ENCODE data around the gene CFDP1.
A peak's percentile ranks its signal among the peaks of the same experiment; 100 is the strongest.

Gene CFDP1

GRCh38 chr16:75319513-75320411 is 113.5 kb downstream of the CFDP1 start:
- H3K27ac ChIP-seq: no peak overlapping the region
- no peak overlapping the region for H3K9ac ChIP-seq
- no peak for TF ChIP-seq Cebpa-rat (IDR thresholded peaks at IDR 0.05)
- H3K4me1 ChIP-seq: peaks cover 19 to 34% (median 29%) of the 10 kb centered on the region in 10 experiments
- no peaks in the 10 kb centered on the region for H3K9me3 ChIP-seq (replicated peaks in 1 of 11)
- peak overlapping the region; percentile 32 to 73 (median 62) for H3K4me2 ChIP-seq
- peaks cover 4 to 100% (median 52%) of the 10 kb centered on the region in 11 experiments; a peak in 16 of 22 replicates for H3K27me3 ChIP-seq
- H3K4me3 ChIP-seq: no peak overlapping the region
- peaks cover 73 to 100% (median 93%) of the 10 kb centered on the region in 11 experiments for H4K20me1 ChIP-seq
- peaks cover 6 to 45% (median 19%) of the 10 kb centered on the region in 11 experiments; a peak in 13 of 22 replicates for H3K36me3 ChIP-seq

- H4K20me1 ChIP-seq: peaks cover 63 to 100% (median 88%) of the 10 kb centered on the region in 11 experiments
- H3K36me3 ChIP-seq: peaks cover 11 to 49% (median 22%) of the 10 kb centered on the region in 11 experiments; a peak in 18 of 22 replicates
- H3K4me2 ChIP-seq: no peak overlapping the region; a peak in 1 of 22 replicates
- no peak overlapping the region for H3K4me3 ChIP-seq
- peaks cover 4 to 100% (median 48%) of the 10 kb centered on the region in 11 experiments; a peak in 16 of 22 replicates for H3K27me3 ChIP-seq
- no peaks in the 10 kb centered on the region for H3K9me3 ChIP-seq (replicated peaks in 1 of 11)
- no peak overlapping the region for H3K27ac ChIP-seq
- H3K9ac ChIP-seq: no peak overlapping the region
- peaks cover 16 to 30% (median 21%) of the 10 kb centered on the region in 10 experiments for H3K4me1 ChIP-seq
- no peak for TF ChIP-seq Cebpa-rat (IDR thresholded peaks at IDR 0.05)
These were observed 114.6 kb downstream of the CFDP1 start for GRCh38 chr16:75318737-75319136.

- no peak overlapping the region; a peak in 1 of 22 replicates for H3K4me2 ChIP-seq
- peaks cover 4 to 100% (median 42%) of the 10 kb centered on the region in 11 experiments; a peak in 16 of 22 replicates for H3K27me3 ChIP-seq
- peaks cover 6 to 56% (median 29%) of the 10 kb centered on the region in 11 experiments; a peak in 17 of 22 replicates for H3K36me3 ChIP-seq
- H3K4me1 ChIP-seq: peaks cover 16 to 30% (median 21%) of the 10 kb centered on the region in 10 experiments
- no peak overlapping the region for H3K27ac ChIP-seq
- H4K20me1 ChIP-seq: peaks cover 58 to 100% (median 90%) of the 10 kb centered on the region in 11 experiments
- H3K9ac ChIP-seq: no peak overlapping the region
- no peaks in the 10 kb centered on the region for H3K9me3 ChIP-seq (replicated peaks in 1 of 11)
- H3K4me3 ChIP-seq: no peak overlapping the region
- no peak for TF ChIP-seq Cebpa-rat (IDR thresholded peaks at IDR 0.05)
These were observed 115.8 kb downstream of the CFDP1 start for GRCh38 chr16:75317532-75317931.

- Histone ChIP-seq H3K9me3 (replicated peaks in 1 of 11) (no peaks in the 10 kb centered on the region), H3K9ac (no peak overlapping the region), H4K20me1 (peaks cover 54 to 100% (median 90%) of the 10 kb centered on the region in 11 experiments), H3K27ac (no peak overlapping the region), H3K27me3 (peaks cover under 1 to 100% (median 38%) of the 10 kb centered on the region in 11 experiments; a peak in 16 of 22 replicates), H3K4me3 (no peak overlapping the region), H3K4me2 (no peak overlapping the region; a peak in 2 of 22 replicates), H3K36me3 (peaks cover 6 to 56% (median 27%) of the 10 kb centered on the region in 11 experiments; a peak in 17 of 22 replicates), H3K4me1 (peaks cover 16 to 30% (median 21%) of the 10 kb centered on the region in 10 experiments)
- TF ChIP-seq Cebpa-rat (IDR thresholded peaks at IDR 0.05): no peak
These were observed 116.2 kb downstream of the CFDP1 start for GRCh38 chr16:75317101-75317522.

- Histone ChIP-seq H3K27ac (no peak overlapping the region), H3K4me1 (peaks cover 14 to 23% (median 15%) of the 10 kb centered on the region in 10 experiments), H3K36me3 (peaks cover 10 to 58% (median 27%) of the 10 kb centered on the region in 11 experiments; a peak in 18 of 22 replicates), H3K9ac (no peak overlapping the region), H3K9me3 (replicated peaks in 1 of 11) (no peaks in the 10 kb centered on the region), H4K20me1 (peaks cover 47 to 100% (median 87%) of the 10 kb centered on the region in 11 experiments), H3K4me2 (no peak overlapping the region), H3K4me3 (no peak overlapping the region), H3K27me3 (peaks cover 0 to 100% (median 25%) of the 10 kb centered on the region in 11 experiments; a peak in 14 of 22 replicates)
- TF ChIP-seq Cebpa-rat (IDR thresholded peaks at IDR 0.05): no peak
These were observed 117.6 kb downstream of the CFDP1 start for GRCh38 chr16:75315539-75316306.

GRCh38 chr16:75312875-75313274 is 120.4 kb downstream of the CFDP1 start:
- no peak for TF ChIP-seq Cebpa-rat (IDR thresholded peaks at IDR 0.05)
- H3K9me3 ChIP-seq (replicated peaks in 1 of 11): no peaks in the 10 kb centered on the region; a peak in 1 of 22 replicates
- H3K27me3 ChIP-seq: peaks cover 0 to 100% (median 6%) of the 10 kb centered on the region in 11 experiments; a peak in 10 of 22 replicates
- H4K20me1 ChIP-seq: peaks cover 26 to 100% (median 78%) of the 10 kb centered on the region in 11 experiments
- no peak overlapping the region for H3K27ac ChIP-seq
- no peak overlapping the region for H3K4me3 ChIP-seq
- no peak overlapping the region for H3K9ac ChIP-seq
- peaks cover 0 to 8% (median 0%) of the 10 kb centered on the region in 10 experiments; a peak in 3 of 20 replicates for H3K4me1 ChIP-seq
- H3K4me2 ChIP-seq: no peak overlapping the region
- peaks cover 7 to 55% (median 27%) of the 10 kb centered on the region in 11 experiments; a peak in 18 of 22 replicates for H3K36me3 ChIP-seq

- peaks cover 0 to 4% (median under 1%) of the 10 kb centered on the region in 10 experiments; a peak in 7 of 20 replicates for H3K4me1 ChIP-seq
- no peaks in the 10 kb centered on the region; a peak in 1 of 22 replicates for H3K9me3 ChIP-seq (replicated peaks in 1 of 11)
- H3K27ac ChIP-seq: no peak overlapping the region
- no peak overlapping the region for H3K9ac ChIP-seq
- no peak for TF ChIP-seq Cebpa-rat (IDR thresholded peaks at IDR 0.05)
- H3K4me3 ChIP-seq: no peak overlapping the region
- peaks cover 4 to 51% (median 23%) of the 10 kb centered on the region in 11 experiments; a peak in 16 of 22 replicates for H3K36me3 ChIP-seq
- H4K20me1 ChIP-seq: peaks cover 18 to 100% (median 78%) of the 10 kb centered on the region in 11 experiments; a peak in 19 of 22 replicates
- no peak overlapping the region for H3K4me2 ChIP-seq
- H3K27me3 ChIP-seq: peaks cover 0 to 100% (median 0%) of the 10 kb centered on the region in 11 experiments; a peak in 10 of 22 replicates
These were observed 121.8 kb downstream of the CFDP1 start for GRCh38 chr16:75311383-75311938.

- no peak overlapping the region for H3K4me3 ChIP-seq
- no peak for TF ChIP-seq Cebpa-rat (IDR thresholded peaks at IDR 0.05)
- peaks cover 3 to 13% (median 9%) of the 10 kb centered on the region in 10 experiments; a peak in 19 of 20 replicates for H3K4me1 ChIP-seq
- H3K4me2 ChIP-seq: no peak overlapping the region
- peaks cover 4 to 42% (median 17%) of the 10 kb centered on the region in 11 experiments; a peak in 16 of 22 replicates for H3K36me3 ChIP-seq
- H3K9me3 ChIP-seq (replicated peaks in 1 of 11): no peaks in the 10 kb centered on the region; a peak in 1 of 22 replicates
- no peak overlapping the region for H3K9ac ChIP-seq
- H4K20me1 ChIP-seq: peaks cover 26 to 100% (median 78%) of the 10 kb centered on the region in 11 experiments; a peak in 21 of 22 replicates
- H3K27ac ChIP-seq: no peak overlapping the region
- H3K27me3 ChIP-seq: peaks cover 0 to 100% (median 0%) of the 10 kb centered on the region in 11 experiments; a peak in 10 of 22 replicates
These were observed 122.8 kb downstream of the CFDP1 start for GRCh38 chr16:75310541-75310940.

Measured in BLaER1 treated with 17β-estradiol and CSF1 and Interleukin-3, amounts not matched to agents 10 nM and 100 nM (cell line).